Activated naive CD4-positive, alpha-beta T cell treated with anti-CD3 and anti-CD28 coated beads, Interleukin-2, amount 10 ng/mL, durations not matched to agents 7 days and 5 days (primary cell): ENCODE results near the gene PHF12.
"Not testable (repeated sequence)": the region's sequence is repeated elsewhere in the genome, so short reads cannot be mapped to it uniquely, and the experiment has no call there.

ENCODE experiments used
- CTCF ChIA-PET: fragments of 350-600 bp; sonication (Branson Sonifier 250); formaldehyde crosslinking; loops from one replicate; lab custom pipeline; 2021; ENCODE audit warnings: antibody characterized with exemption; lab: Charles Lee
- DNase-seq: peaks from one replicate; pipeline ENCODE4 v3.0.0-alpha.2; 2020
- H3K27ac Mint-ChIP-seq: one replicate; pipeline ENCODE4 v1.8.0; 2021; ENCODE audit warnings: mild to moderate bottlenecking, moderate library complexity, mixed read lengths
- H3K27me3 Mint-ChIP-seq: one replicate; pipeline ENCODE4 v1.8.0; 2021; ENCODE audit warnings: mild to moderate bottlenecking, mixed read lengths
- H3K36me3 Mint-ChIP-seq: one replicate; pipeline ENCODE4 v1.8.0; 2021; ENCODE audit warnings: mixed read lengths
- H3K4me1 Mint-ChIP-seq: one replicate; pipeline ENCODE4 v1.8.0; 2021; ENCODE audit warnings: mixed read lengths
- H3K4me3 Mint-ChIP-seq: one replicate; pipeline ENCODE4 v1.8.0; 2021; ENCODE audit warnings: mild to moderate bottlenecking, moderate library complexity, mixed read lengths
- H3K9me3 Mint-ChIP-seq: one replicate; pipeline ENCODE4 v1.8.0; 2021; ENCODE audit warnings: mixed read lengths

PHF12 gene

GRCh38 chr17:28944862-28945741, 6.2 kb downstream of the PHF12 start:
- Mint-ChIP-seq H3K27me3 (no peaks in the 10 kb centered on the region), H3K4me1 (peaks cover 66% of the 10 kb centered on the region), H3K36me3 (peaks cover 52% of the 10 kb centered on the region), H3K4me3 (no peak overlapping the region), H3K9me3 (no peaks in the 10 kb centered on the region), H3K27ac (peak overlapping the region; percentile 83)
- no peak for DNase-seq
- CTCF ChIA-PET: interaction anchor here (0.9 to 1.5 kb wide), 5 partner anchors 17 to 171 kb away, joined by 3 to 4 read pairs (median 3); no protein-coding TSS in a partner anchor

- H3K4me1 Mint-ChIP-seq: peaks cover 73% of the 10 kb centered on the region
- peaks cover 57% of the 10 kb centered on the region for H3K36me3 Mint-ChIP-seq
- no peak overlapping the region for H3K27ac Mint-ChIP-seq
- DNase-seq: no peak
- H3K27me3 Mint-ChIP-seq: no peaks in the 10 kb centered on the region
- no peak overlapping the region for H3K4me3 Mint-ChIP-seq
- no peaks in the 10 kb centered on the region for H3K9me3 Mint-ChIP-seq
- CTCF ChIA-PET: interaction anchor here (0.9 to 1.5 kb wide), 4 partner anchors 9 to 218 kb away, joined by 3 to 5 read pairs (median 3); partner anchors contain the start of gene TLCD1
Measured at GRCh38 chr17:28944343-28944742, 7.0 kb downstream of the PHF12 start.

- no peak for DNase-seq
- CTCF ChIA-PET: interaction anchor here (1.3 kb wide), 1 partner anchor 11 kb away, joined by 5 read pairs; no protein-coding TSS in a partner anchor
- Mint-ChIP-seq H3K4me3 (no peak overlapping the region), H3K27ac (no peak overlapping the region), H3K27me3 (no peaks in the 10 kb centered on the region), H3K36me3 (peaks cover 52% of the 10 kb centered on the region), H3K4me1 (peaks cover 77% of the 10 kb centered on the region), H3K9me3 (no peaks in the 10 kb centered on the region)
Measured at GRCh38 chr17:28942925-28943324, 8.4 kb downstream of the PHF12 start.

GRCh38 chr17:28941251-28941650, 10.1 kb downstream of the PHF12 start:
- no peak for DNase-seq
- H3K27me3 Mint-ChIP-seq: no peaks in the 10 kb centered on the region
- peaks cover 53% of the 10 kb centered on the region for H3K36me3 Mint-ChIP-seq
- H3K9me3 Mint-ChIP-seq: no peaks in the 10 kb centered on the region
- no peak overlapping the region for H3K27ac Mint-ChIP-seq
- no peak overlapping the region for H3K4me3 Mint-ChIP-seq
- CTCF ChIA-PET: interaction anchor here (0.9 kb wide), 1 partner anchor 12 kb away, joined by 3 read pairs; no protein-coding TSS in a partner anchor
- H3K4me1 Mint-ChIP-seq: peaks cover 75% of the 10 kb centered on the region

GRCh38 chr17:28940675-28941074, 10.6 kb downstream of the PHF12 start:
- CTCF ChIA-PET: interaction anchor here (0.6 to 1.7 kb wide), 3 partner anchors 13 to 38 kb away, joined by 3 read pairs; partner anchors contain the start of gene DHRS13
- DNase-seq: no peak
- peaks cover 52% of the 10 kb centered on the region for H3K36me3 Mint-ChIP-seq
- no peaks in the 10 kb centered on the region for H3K27me3 Mint-ChIP-seq
- peaks cover 75% of the 10 kb centered on the region for H3K4me1 Mint-ChIP-seq
- H3K9me3 Mint-ChIP-seq: no peaks in the 10 kb centered on the region
- H3K27ac Mint-ChIP-seq: peak overlapping the region; percentile 15
- H3K4me3 Mint-ChIP-seq: no peak overlapping the region

- Mint-ChIP-seq H3K4me3 (no peak overlapping the region), H3K27ac (peak overlapping the region; percentile 15), H3K9me3 (no peaks in the 10 kb centered on the region), H3K4me1 (peaks cover 72% of the 10 kb centered on the region), H3K27me3 (no peaks in the 10 kb centered on the region), H3K36me3 (peaks cover 46% of the 10 kb centered on the region)
- DNase-seq: no peak
- CTCF ChIA-PET: interaction anchor here (0.6 to 1.7 kb wide), 3 partner anchors 15 to 212 kb away, joined by 3 read pairs; partner anchors contain the start of gene DHRS13
Measured at GRCh38 chr17:28940142-28940541, 11.2 kb downstream of the PHF12 start.

- Mint-ChIP-seq H3K27me3 (no peaks in the 10 kb centered on the region), H3K36me3 (peaks cover 48% of the 10 kb centered on the region), H3K27ac (peak overlapping the region; percentile 49), H3K4me1 (peaks cover 73% of the 10 kb centered on the region), H3K9me3 (no peaks in the 10 kb centered on the region), H3K4me3 (no peak overlapping the region)
- CTCF ChIA-PET: interaction anchor here (1.2 to 2.5 kb wide), 2 partner anchors 15 to 211 kb away, joined by 3 to 7 read pairs; no protein-coding TSS in a partner anchor
- no peak for DNase-seq
Measured at GRCh38 chr17:28938552-28938951, 12.8 kb downstream of the PHF12 start.

GRCh38 chr17:28937044-28937729, 14.1 kb downstream of the PHF12 start:
- no peak overlapping the region for H3K27ac Mint-ChIP-seq
- H3K27me3 Mint-ChIP-seq: no peaks in the 10 kb centered on the region
- peaks cover 75% of the 10 kb centered on the region for H3K4me1 Mint-ChIP-seq
- no peaks in the 10 kb centered on the region for H3K9me3 Mint-ChIP-seq
- no peak overlapping the region for H3K4me3 Mint-ChIP-seq
- CTCF ChIA-PET: interaction anchor here (1.1 to 2.5 kb wide), 3 partner anchors 12 to 210 kb away, joined by 3 to 8 read pairs (median 7); no protein-coding TSS in a partner anchor
- DNase-seq: no peak
- peaks cover 43% of the 10 kb centered on the region for H3K36me3 Mint-ChIP-seq

- peak overlapping the region; percentile 53 for H3K27ac Mint-ChIP-seq
- no peaks in the 10 kb centered on the region for H3K9me3 Mint-ChIP-seq
- H3K4me3 Mint-ChIP-seq: no peak overlapping the region
- no peak for DNase-seq
- H3K27me3 Mint-ChIP-seq: no peaks in the 10 kb centered on the region
- H3K36me3 Mint-ChIP-seq: peaks cover 39% of the 10 kb centered on the region
- peaks cover 66% of the 10 kb centered on the region for H3K4me1 Mint-ChIP-seq
- CTCF ChIA-PET: interaction anchor here (1.1 to 2.5 kb wide), 3 partner anchors 20 to 208 kb away, joined by 4 to 8 read pairs (median 7); no protein-coding TSS in a partner anchor
Measured at GRCh38 chr17:28935744-28936460, 15.4 kb downstream of the PHF12 start.

GRCh38 chr17:28934508-28934907, 16.8 kb downstream of the PHF12 start:
- CTCF ChIA-PET, DNase-seq, H3K9me3 Mint-ChIP-seq, H3K27ac Mint-ChIP-seq, H3K27me3 Mint-ChIP-seq, H3K4me3 Mint-ChIP-seq: not testable (repeated sequence)
- Mint-ChIP-seq H3K4me1 (peaks cover 60% of the 10 kb centered on the region), H3K36me3 (peaks cover 39% of the 10 kb centered on the region)

- Mint-ChIP-seq H3K27ac (peak overlapping the region; percentile 62), H3K27me3 (no peaks in the 10 kb centered on the region), H3K36me3 (peaks cover 57% of the 10 kb centered on the region), H3K4me3 (no peak overlapping the region), H3K9me3 (peaks cover 4% of the 10 kb centered on the region), H3K4me1 (peaks cover 56% of the 10 kb centered on the region)
- CTCF ChIA-PET: interaction anchor here (1.0 kb wide), 2 partner anchors 17 to 23 kb away, joined by 3 to 4 read pairs; no protein-coding TSS in a partner anchor
- no peak for DNase-seq
Measured at GRCh38 chr17:28929787-28930186, 21.5 kb downstream of the PHF12 start.

- Mint-ChIP-seq H3K27ac (peak overlapping the region; percentile 60), H3K9me3 (peaks cover 4% of the 10 kb centered on the region), H3K36me3 (peaks cover 63% of the 10 kb centered on the region), H3K27me3 (no peaks in the 10 kb centered on the region), H3K4me3 (no peak overlapping the region), H3K4me1 (peaks cover 50% of the 10 kb centered on the region)
- peak; percentile 32 for DNase-seq
- CTCF ChIA-PET: interaction anchor here (0.6 to 1.4 kb wide), 4 partner anchors 17 to 178 kb away, joined by 3 to 5 read pairs (median 3); no protein-coding TSS in a partner anchor
Measured at GRCh38 chr17:28928061-28928460, 23.3 kb downstream of the PHF12 start.

GRCh38 chr17:28926786-28927185, 24.5 kb downstream of the PHF12 start:
- DNase-seq: no peak
- Mint-ChIP-seq H3K27ac (peak overlapping the region; percentile 96), H3K36me3 (peaks cover 71% of the 10 kb centered on the region), H3K4me3 (no peak overlapping the region), H3K9me3 (peaks cover 4% of the 10 kb centered on the region), H3K27me3 (no peaks in the 10 kb centered on the region), H3K4me1 (peaks cover 52% of the 10 kb centered on the region)
- CTCF ChIA-PET: interaction anchor here (1.1 to 2.2 kb wide), 4 partner anchors 10 to 199 kb away, joined by 3 to 8 read pairs (median 6); no protein-coding TSS in a partner anchor
